ENCODE measurements around the gene NEK10. TPM values are rescaled to one million over a fixed set of nuclear protein-coding genes. Genes with fewer than 3 reads are reported as not detected.

Gene NEK10
- total and polyA plus RNA-seq, 9 donors: 0.41 to 33.4 (median 1.1) TPM

DNA sequence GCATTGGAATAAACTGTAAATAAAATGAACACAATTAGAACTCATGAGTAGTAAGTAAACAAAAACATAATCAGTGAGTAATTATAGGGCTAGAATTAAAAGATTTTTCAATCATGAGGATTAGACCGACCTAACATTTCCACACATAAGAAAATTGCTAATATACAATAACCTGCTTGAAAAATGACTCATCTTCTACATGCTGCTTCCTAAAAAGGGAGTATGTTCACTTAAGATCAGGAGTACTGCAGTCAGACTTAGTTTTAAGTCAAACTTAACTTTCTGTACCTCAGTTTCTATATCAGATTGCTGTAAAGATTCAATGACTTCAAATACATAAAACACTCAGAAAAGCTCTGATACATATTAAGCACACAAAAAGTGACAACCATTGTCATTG lies 22.6 kb upstream of the NEK10 start:
- TF ChIP-seq EP300 (IDR thresholded peaks at IDR 0.05): no peak
- no peak for TF ChIP-seq POLR2A (IDR thresholded peaks at IDR 0.05)
- H3K27me3 ChIP-seq: no peaks in the 10 kb centered on the region
- DNase-seq: no peak
- no peak overlapping the region for H3K4me3 ChIP-seq
- no peaks in the 10 kb centered on the region for H3K36me3 ChIP-seq
- intact Hi-C loops (cut with DNase I): no loop called here
- H3K4me1 ChIP-seq (ENCODE audit: insufficient read depth): no peaks in the 10 kb centered on the region
- H3K27ac ChIP-seq: no peak overlapping the region
- 84 to 90% (median 87%) methylated on average over 1 of the region's 1 CpG for WGBS, 3 donors
- H3K9me3 ChIP-seq: no peaks in the 10 kb centered on the region

DNA sequence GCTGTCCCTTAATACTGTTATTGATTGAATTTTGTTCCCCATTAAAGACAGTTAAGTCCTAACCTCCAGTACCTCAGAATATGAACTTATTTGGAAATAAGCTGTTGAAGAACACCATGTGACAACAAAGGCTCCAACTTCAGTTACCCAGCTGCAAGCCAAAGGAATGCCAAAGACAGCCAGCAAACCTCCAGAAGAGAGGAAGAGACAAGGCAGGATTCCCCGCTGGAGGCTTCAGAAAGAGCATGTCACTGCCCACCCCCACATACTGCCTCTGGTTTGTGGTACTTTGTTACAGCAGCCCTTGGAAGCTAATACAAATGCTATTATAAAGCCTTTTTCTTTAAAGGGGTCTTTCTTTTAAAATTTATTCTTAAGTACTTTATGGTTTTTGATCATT lies 18.4 kb upstream of the NEK10 start:
- WGBS, 3 donors: 91 to 92% (median 91%) methylated on average over 1 of the region's 1 CpG
- no peak for DNase-seq
- H3K36me3 ChIP-seq: no peaks in the 10 kb centered on the region

DNA sequence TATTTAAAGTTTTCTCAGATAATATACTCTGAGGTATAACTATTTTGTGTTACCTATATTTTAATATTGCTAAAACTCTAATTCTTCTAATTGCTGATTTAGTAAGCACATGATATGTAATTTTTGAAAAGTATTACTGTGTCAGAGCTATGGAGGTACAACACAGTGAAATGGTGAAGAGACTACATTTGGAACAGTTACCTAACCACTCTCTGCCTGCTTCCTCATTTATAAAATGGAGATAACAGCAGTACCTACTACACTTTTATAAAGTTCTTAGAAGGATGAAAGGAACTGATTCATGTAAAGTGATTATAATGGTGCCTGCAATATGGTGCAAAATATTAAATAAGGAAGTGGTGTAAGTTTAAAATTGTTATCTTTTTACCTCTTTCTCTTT lies 16.3 kb upstream of the NEK10 start:
- no peak for DNase-seq

More for the DNA sequence above, 18.4 kb upstream of the NEK10 start:
- H3K9me3 ChIP-seq: no peaks in the 10 kb centered on the region
- intact Hi-C loops (cut with DNase I): no loop called here
- no peak overlapping the region for H3K27ac ChIP-seq
- no peak overlapping the region for H3K4me3 ChIP-seq
- TF ChIP-seq EP300 (IDR thresholded peaks at IDR 0.05) (no peak), POLR2A (IDR thresholded peaks at IDR 0.05) (no peak)
- TF ChIP-seq, protein P1, sequence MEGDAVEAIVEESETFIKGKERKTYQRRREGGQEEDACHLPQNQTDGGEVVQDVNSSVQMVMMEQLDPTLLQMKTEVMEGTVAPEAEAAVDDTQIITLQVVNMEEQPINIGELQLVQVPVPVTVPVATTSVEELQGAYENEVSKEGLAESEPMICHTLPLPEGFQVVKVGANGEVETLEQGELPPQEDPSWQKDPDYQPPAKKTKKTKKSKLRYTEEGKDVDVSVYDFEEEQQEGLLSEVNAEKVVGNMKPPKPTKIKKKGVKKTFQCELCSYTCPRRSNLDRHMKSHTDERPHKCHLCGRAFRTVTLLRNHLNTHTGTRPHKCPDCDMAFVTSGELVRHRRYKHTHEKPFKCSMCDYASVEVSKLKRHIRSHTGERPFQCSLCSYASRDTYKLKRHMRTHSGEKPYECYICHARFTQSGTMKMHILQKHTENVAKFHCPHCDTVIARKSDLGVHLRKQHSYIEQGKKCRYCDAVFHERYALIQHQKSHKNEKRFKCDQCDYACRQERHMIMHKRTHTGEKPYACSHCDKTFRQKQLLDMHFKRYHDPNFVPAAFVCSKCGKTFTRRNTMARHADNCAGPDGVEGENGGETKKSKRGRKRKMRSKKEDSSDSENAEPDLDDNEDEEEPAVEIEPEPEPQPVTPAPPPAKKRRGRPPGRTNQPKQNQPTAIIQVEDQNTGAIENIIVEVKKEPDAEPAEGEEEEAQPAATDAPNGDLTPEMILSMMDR (IDR thresholded peaks at IDR 0.05): no peak
- H3K4me1 ChIP-seq (ENCODE audit: insufficient read depth): no peaks in the 10 kb centered on the region
- no peaks in the 10 kb centered on the region for H3K27me3 ChIP-seq

DNA sequence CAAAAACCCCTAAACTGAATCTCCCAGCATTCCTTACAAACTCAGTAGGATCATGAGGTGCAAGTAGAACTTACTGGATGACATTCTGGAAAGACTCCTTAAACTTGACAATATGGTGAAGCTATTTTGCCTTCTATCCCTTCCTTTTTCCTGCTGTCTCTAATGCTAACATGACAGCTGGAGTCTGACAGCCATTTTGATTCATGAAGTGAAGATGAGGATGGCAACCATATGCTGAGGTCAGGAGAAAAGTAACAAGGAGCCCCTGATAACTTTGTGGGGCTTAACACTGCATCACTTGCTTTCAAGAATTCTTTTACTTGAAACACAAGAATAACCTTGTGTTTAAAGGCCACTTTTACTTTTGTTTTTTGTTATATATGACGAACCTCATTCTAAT lies 15.0 kb upstream of the NEK10 start:
- Histone ChIP-seq H3K36me3 (no peaks in the 10 kb centered on the region), H3K27me3 (no peaks in the 10 kb centered on the region), H3K9me3 (no peaks in the 10 kb centered on the region), H3K4me3 (no peak overlapping the region), H3K27ac (no peak overlapping the region), H3K4me1 (ENCODE audit: insufficient read depth) (no peaks in the 10 kb centered on the region)
- intact Hi-C loops (cut with DNase I): no loop called here
- WGBS, 3 donors: 95 to 97% (median 96%) methylated on average over 1 of the region's 1 CpG
- DNase-seq: no peak
- TF ChIP-seq, protein P1 (IDR thresholded peaks at IDR 0.05): no peak
- TF ChIP-seq POLR2A (IDR thresholded peaks at IDR 0.05) (no peak), EP300 (IDR thresholded peaks at IDR 0.05) (no peak)

More for the DNA sequence above, 16.3 kb upstream of the NEK10 start:
- no peak overlapping the region for H3K4me3 ChIP-seq
- TF ChIP-seq EP300 (IDR thresholded peaks at IDR 0.05) (no peak), POLR2A (IDR thresholded peaks at IDR 0.05) (no peak)
- TF ChIP-seq, protein P1 (IDR thresholded peaks at IDR 0.05): no peak
- no peak overlapping the region for H3K27ac ChIP-seq
- intact Hi-C loops (cut with DNase I): no loop called here
- H3K9me3 ChIP-seq: no peaks in the 10 kb centered on the region
- H3K4me1 ChIP-seq (ENCODE audit: insufficient read depth): no peaks in the 10 kb centered on the region
- no peaks in the 10 kb centered on the region for H3K36me3 ChIP-seq
- H3K27me3 ChIP-seq: no peaks in the 10 kb centered on the region

DNA sequence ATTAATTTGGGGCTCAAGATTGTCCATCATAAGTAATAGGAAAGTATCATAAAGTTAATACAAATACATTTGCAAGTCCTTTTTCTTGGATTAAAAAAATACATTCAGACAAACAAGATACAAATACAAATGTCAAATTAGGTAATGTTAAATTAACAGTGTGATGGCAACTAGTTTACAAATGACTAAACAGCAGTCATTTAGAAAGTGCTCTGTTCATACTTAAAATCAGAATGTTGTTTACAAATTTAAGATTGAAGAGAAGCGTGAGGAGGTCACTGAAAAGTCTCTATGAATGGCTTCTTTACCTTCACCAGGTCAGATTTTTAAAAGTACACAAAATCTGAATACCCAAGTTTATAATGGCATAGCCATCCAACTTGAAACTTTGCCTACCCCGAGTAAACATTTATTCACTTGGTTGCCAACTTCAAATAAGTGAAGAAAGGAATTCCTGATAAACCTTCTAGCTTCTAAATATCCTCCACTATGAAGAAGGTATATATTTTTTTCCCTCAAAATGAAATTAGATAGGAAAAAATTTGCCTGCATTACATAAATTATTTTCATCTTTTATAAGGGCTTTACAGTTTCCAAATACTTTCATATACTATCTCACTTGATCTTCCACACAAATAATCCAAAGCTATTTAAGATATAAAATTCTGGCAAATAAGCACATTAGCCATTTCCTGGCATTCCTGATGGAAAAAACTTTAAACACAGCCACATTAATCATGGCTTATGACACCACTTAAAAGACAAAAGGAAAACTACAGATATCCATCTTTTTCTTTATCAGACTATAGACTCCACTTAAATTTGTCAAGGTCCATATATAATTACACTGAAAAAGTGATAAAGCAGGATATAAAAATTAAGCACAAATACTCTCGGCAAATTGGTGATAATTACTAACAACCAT lies 11.5 kb upstream of the NEK10 start:
- intact Hi-C loops (cut with DNase I): no loop called here

More for the DNA sequence above, 11.5 kb upstream of the NEK10 start:
- Histone ChIP-seq H3K4me3 (no peak overlapping the region), H3K9me3 (no peaks in the 10 kb centered on the region), H3K36me3 (no peaks in the 10 kb centered on the region), H3K27ac (no peak overlapping the region), H3K4me1 (ENCODE audit: insufficient read depth) (no peaks in the 10 kb centered on the region), H3K27me3 (no peaks in the 10 kb centered on the region)
- no peak for TF ChIP-seq EP300 (IDR thresholded peaks at IDR 0.05)
- TF ChIP-seq, protein P1 (IDR thresholded peaks at IDR 0.05): no peak
- no peak for TF ChIP-seq POLR2A (IDR thresholded peaks at IDR 0.05)
- 86 to 93% (median 89%) methylated on average over 3 of the region's 3 CpGs for WGBS, 3 donors
- no peak for DNase-seq

Measured in ovary (tissue), 9 donors.